ENCODE data around the gene TRPC6. TPM values are rescaled to one million over a fixed set of nuclear protein-coding genes. Genes with fewer than 3 reads are reported as not detected.

Gene TRPC6
- 0.36 TPM in 1 of 2 replicates, not detected in the other for total RNA-seq

DNA sequence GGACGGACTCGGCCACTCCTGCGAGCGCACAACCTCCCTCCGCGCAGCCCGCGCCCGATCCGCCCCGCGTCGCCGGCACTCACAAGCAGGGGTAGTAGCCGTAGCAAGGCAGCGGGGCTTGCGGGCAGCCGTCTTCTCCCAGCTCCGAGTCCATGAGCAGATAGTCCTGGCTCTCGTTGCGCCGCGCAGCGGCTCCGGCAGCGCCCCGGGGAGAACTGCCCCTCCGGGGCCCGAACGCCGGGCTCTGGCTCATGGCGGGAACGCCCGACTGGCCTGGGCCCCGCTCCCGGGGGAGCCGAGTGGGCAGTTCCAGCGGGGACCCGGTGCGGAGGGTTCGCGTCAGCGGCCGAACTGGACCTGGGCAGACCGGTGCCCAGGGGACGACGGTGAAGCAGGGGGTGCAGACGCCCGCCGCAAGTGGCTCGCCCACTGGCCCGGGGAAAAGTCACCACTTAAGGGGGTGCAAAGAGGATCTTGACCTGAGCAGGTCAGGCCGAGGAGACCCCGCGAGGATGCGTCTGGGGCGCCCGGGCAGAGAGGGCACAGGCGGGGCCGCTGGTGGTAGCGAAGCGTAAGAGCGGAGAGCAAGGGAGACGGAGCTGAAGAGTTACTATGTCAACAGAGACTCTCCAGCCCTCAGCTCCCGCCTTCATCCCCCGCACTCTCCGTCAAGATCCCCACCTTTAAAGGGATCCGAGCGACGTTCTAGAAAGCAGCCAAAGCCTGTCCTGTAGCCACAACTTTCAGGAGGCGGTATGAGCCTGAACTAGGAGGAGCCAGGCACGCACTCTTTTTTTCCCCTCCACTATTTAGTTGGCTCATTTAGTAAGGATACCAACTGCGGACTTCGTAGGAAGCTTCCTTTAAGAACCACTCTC, at the start of gene TRPC6:
TSS of gene TRPC6 (minus strand) at position 757 of the 878 bp plus-strand sequence. CDS start at position 253, 504 bp downstream.

Measured in cardiac atrium fibroblast (primary cell).